Upper lobe of left lung (tissue), 4 donors: ENCODE measurements around the gene USH1C.

ENCODE experiments used
- CTCF ChIP-seq, 6 experiments: fragments of 450-650 bp in 4 of 6; fragments of 200-600 bp in 2 of 6; sonication (generic) in 2 of 6; IDR thresholded peaks; one replicate each; pipeline ENCODE4 v1.5.1; 2016 to 2019; ENCODE audit warnings: antibody characterized with exemption in 6 of 6
- EP300 ChIP-seq, 4 donors: sonication (generic); formaldehyde crosslinking; IDR thresholded peaks; one replicate each; pipeline ENCODE4 v1.5.1; 2017; ENCODE audit warnings: antibody characterized with exemption in 4 of 4, control low read depth in 2 of 4
- POLR2AphosphoS5 ChIP-seq, 2 donors: sonication (generic); formaldehyde crosslinking; IDR thresholded peaks; one replicate each; pipeline ENCODE4 v1.5.1; 2017; ENCODE audit warnings: antibody characterized with exemption in 2 of 2

- TF ChIP-seq CTCF (IDR thresholded peaks at IDR 0.05): no peak
- TF ChIP-seq POLR2AphosphoS5 (IDR thresholded peaks at IDR 0.05): no peak
- TF ChIP-seq EP300 (IDR thresholded peaks at IDR 0.05): no peak
Observed at GRCh38 chr11:17548444-17548843, 4.2 kb upstream of the USH1C start.
